H9 (cell line): ENCODE results near the gene TGM3. TPM values are rescaled to one million over a fixed set of nuclear protein-coding genes. Genes with fewer than 3 reads are reported as not detected.

Experiments
- DNase-seq: peaks from one replicate; pipeline ENCODE4 v3.0.0-alpha.2; 2017
- H2AFZ ChIP-seq: one replicate; pipeline ENCODE4 v1.6.1; 2013; ENCODE audit warnings: mild to moderate bottlenecking, low read length, control low read depth, moderate library complexity
- H2AK5ac ChIP-seq: 2 replicates; pipeline ENCODE4 v1.6.1; 2013; ENCODE audit warnings: low read length, control low read depth, mixed read lengths; ENCODE audit not compliant: insufficient read length
- H2BK120ac ChIP-seq: one replicate; pipeline ENCODE4 v1.6.1; 2013; ENCODE audit warnings: low read depth, mild to moderate bottlenecking, low read length, control low read depth, inconsistent platforms; ENCODE audit not compliant: poor library complexity, severe bottlenecking
- H2BK12ac ChIP-seq: 2 replicates; pipeline ENCODE4 v1.6.1; 2013; ENCODE audit warnings: low read length, control low read depth, mixed read lengths, low read depth; ENCODE audit not compliant: insufficient read length
- H2BK15ac ChIP-seq: 2 replicates; pipeline ENCODE4 v1.6.1; 2013; ENCODE audit warnings: low read depth, low read length, control low read depth
- H2BK20ac ChIP-seq: one replicate; pipeline ENCODE4 v1.6.1; 2013; ENCODE audit warnings: low read depth, mild to moderate bottlenecking, low read length, control low read depth, inconsistent platforms; ENCODE audit not compliant: poor library complexity, severe bottlenecking
- H2BK5ac ChIP-seq: 2 replicates; pipeline ENCODE4 v1.6.1; 2013; ENCODE audit warnings: low read length, control low read depth, mixed read lengths; ENCODE audit not compliant: insufficient read length
- H3K14ac ChIP-seq: 2 replicates; pipeline ENCODE4 v1.6.1; 2013; ENCODE audit warnings: low read length, control low read depth; ENCODE audit not compliant: insufficient read depth
- H3K18ac ChIP-seq: 2 replicates; pipeline ENCODE4 v1.6.1; 2013; ENCODE audit warnings: low read depth, mild to moderate bottlenecking, mixed read lengths, low read length, control low read depth; ENCODE audit not compliant: insufficient read length
- H3K23ac ChIP-seq: 2 replicates; pipeline ENCODE4 v1.6.1; 2013; ENCODE audit warnings: low read length, control low read depth, mixed read lengths, low read depth; ENCODE audit not compliant: insufficient read length
- H3K23me2 ChIP-seq: 2 replicates; pipeline ENCODE4 v1.6.1; 2013; ENCODE audit warnings: low read depth, mild to moderate bottlenecking, mixed read lengths, low read length, control low read depth; ENCODE audit not compliant: insufficient read length, poor library complexity, severe bottlenecking
- H3K27ac ChIP-seq: 2 replicates; pipeline ENCODE4 v1.5.1; 2013; ENCODE audit warnings: low read length, control low read depth, mixed read lengths, low read depth; ENCODE audit not compliant: insufficient read length
- H3K27me3 ChIP-seq: 2 replicates; pipeline ENCODE4 v1.6.1; 2013; ENCODE audit warnings: low read length, control low read depth, inconsistent platforms; ENCODE audit not compliant: insufficient read depth
- H3K4ac ChIP-seq: 2 replicates; pipeline ENCODE4 v1.6.1; 2013; ENCODE audit warnings: low read depth, mild to moderate bottlenecking, control low read depth, inconsistent platforms, low read length, moderate library complexity
- H3K4me1 ChIP-seq: 2 replicates; pipeline ENCODE4 v1.6.1; 2013; ENCODE audit warnings: low read length, control low read depth, inconsistent platforms; ENCODE audit not compliant: insufficient read depth
- H3K4me2 ChIP-seq: 2 replicates; pipeline ENCODE4 v1.6.1; 2013; ENCODE audit warnings: low read length, control low read depth, mixed read lengths; ENCODE audit not compliant: insufficient read length, insufficient read depth
- H3K56ac ChIP-seq: 2 replicates; pipeline ENCODE4 v1.6.1; 2013; ENCODE audit warnings: low read depth, mild to moderate bottlenecking, mixed read lengths, low read length, control low read depth; ENCODE audit not compliant: insufficient read length
- H3K79me1 ChIP-seq: 2 replicates; pipeline ENCODE4 v1.6.1; 2013; ENCODE audit warnings: low read depth, mild to moderate bottlenecking, moderate library complexity, low read length, control low read depth, inconsistent platforms; ENCODE audit not compliant: insufficient read depth, poor library complexity, severe bottlenecking
- H3K79me2 ChIP-seq: 2 replicates; pipeline ENCODE4 v1.6.1; 2013; ENCODE audit warnings: low read length, control low read depth, inconsistent platforms; ENCODE audit not compliant: insufficient read depth
- H3K9ac ChIP-seq: 2 replicates; pipeline ENCODE4 v1.6.1; 2013; ENCODE audit warnings: low read length, control low read depth, mixed read lengths; ENCODE audit not compliant: insufficient read length; ENCODE audit errors: extremely low read depth
- H3K9me3 ChIP-seq: one replicate; pipeline ENCODE4 v1.6.1; 2013; ENCODE audit warnings: low read depth, low read length, inconsistent platforms; ENCODE audit not compliant: control insufficient read depth
- H3T11ph ChIP-seq: one replicate; pipeline ENCODE4 v1.6.1; 2013; ENCODE audit warnings: mild to moderate bottlenecking, low read length, control low read depth, inconsistent platforms
- H4K20me1 ChIP-seq: one replicate; pipeline ENCODE4 v1.6.1; 2013; ENCODE audit not compliant: control insufficient read depth, insufficient read length, insufficient read depth
- H4K5ac ChIP-seq: 2 replicates; pipeline ENCODE4 v1.6.1; 2013; ENCODE audit warnings: low read depth, mild to moderate bottlenecking, mixed read lengths, low read length, control low read depth; ENCODE audit not compliant: insufficient read length
- H4K8ac ChIP-seq: replicated peaks from 2 replicates; pipeline ENCODE4 v1.6.1; 2013; ENCODE audit warnings: low read length, control low read depth, mixed read lengths, low read depth; ENCODE audit not compliant: insufficient read length
- H4K91ac ChIP-seq: 2 replicates; pipeline ENCODE4 v1.6.1; 2013; ENCODE audit warnings: low read depth, mild to moderate bottlenecking, moderate library complexity, mixed read lengths, low read length, control low read depth; ENCODE audit not compliant: insufficient read length
- H3K27ac Mint-ChIP-seq, 3 experiments: 2 replicates in 2 of 3; 3 replicates in 1 of 3; pipeline ENCODE4 v1.8.0; 2020 to 2021; ENCODE audit warnings: mixed read lengths in 3 of 3, mild to moderate bottlenecking in 1 of 3, moderate library complexity in 1 of 3
- H3K27me3 Mint-ChIP-seq: 2 replicates; pipeline ENCODE4 v1.8.0; 2021; ENCODE audit warnings: low read depth, mild to moderate bottlenecking, moderate library complexity, mixed read lengths
- H3K36me3 Mint-ChIP-seq, 3 experiments: 2 replicates in 2 of 3; 3 replicates in 1 of 3; pipeline ENCODE4 v1.8.0; 2020 to 2021; ENCODE audit warnings: low read depth in 3 of 3, mixed read lengths in 3 of 3; ENCODE audit not compliant: insufficient read depth in 1 of 3
- H3K4me1 Mint-ChIP-seq, 2 experiments: 2 replicates each; pipeline ENCODE4 v1.8.0; 2020; ENCODE audit warnings: mixed read lengths in 2 of 2
- H3K4me3 Mint-ChIP-seq, 2 experiments: 2 replicates in 1 of 2; 3 replicates in 1 of 2; pipeline ENCODE4 v1.8.0; 2020 to 2021; ENCODE audit warnings: mild to moderate bottlenecking in 2 of 2, mixed read lengths in 2 of 2, moderate library complexity in 1 of 2
- H3K9me3 Mint-ChIP-seq, 2 experiments: 2 replicates in 1 of 2; 3 replicates in 1 of 2; pipeline ENCODE4 v1.8.0; 2020; ENCODE audit warnings: mild to moderate bottlenecking in 2 of 2, mixed read lengths in 2 of 2, moderate library complexity in 1 of 2
- CTCF ChIP-seq: fragments of 200-600 bp; sonication (generic); conservative IDR thresholded peaks from 3 replicates; pipeline ENCODE4 v1.8.0; 2021; ENCODE audit warnings: antibody characterized with exemption, mild to moderate bottlenecking
- WGBS: extraction: QIAGEN DNeasy Blood & Tissue Kit; methylation state at CpG from one replicate; pipeline ENCODE4 v1.1.7; 2013; ENCODE audit warnings: missing lambda C conversion rate, low lambda C conversion rate, mixed read lengths; ENCODE audit not compliant: insufficient read length; ENCODE audit errors: extremely low coverage; 5-methylcytosine and 5-hydroxymethylcytosine counted together
- total RNA-seq: library from RNA; stranded (reverse); gene quantifications from 2 replicates; pipeline ENCODE4 v1.2.1, GENCODE V29; 2021

Gene TGM3
- total RNA-seq, 1 experiment from 2014 or later: not detected

- Histone ChIP-seq H3T11ph (no peak overlapping the region), H3K4me1 (no peaks in the 10 kb centered on the region; the same call in 1 of the 2 replicates), H4K5ac (no peak overlapping the region), H2BK15ac (no peak overlapping the region), H4K20me1 (no peaks in the 10 kb centered on the region), H3K23me2 (peaks cover 5% of the 10 kb centered on the region), H3K9me3 (no peaks in the 10 kb centered on the region), H3K18ac (no peak overlapping the region), H2BK20ac (no peak overlapping the region), H3K56ac (no peak overlapping the region), H2BK5ac (no peak overlapping the region), H4K91ac (no peak overlapping the region), H3K4ac (no peak overlapping the region), H3K79me2 (no peaks in the 10 kb centered on the region), H3K14ac (no peak overlapping the region), H3K27ac (no peak overlapping the region), H2AK5ac (no peak overlapping the region), H3K23ac (no peak overlapping the region), H2AFZ (no peak overlapping the region), H3K9ac (no peak overlapping the region), H2BK12ac (no peak overlapping the region), H3K4me2 (no peak overlapping the region), H3K27me3 (no peaks in the 10 kb centered on the region), H2BK120ac (no peak overlapping the region), H4K8ac (no peak overlapping the region), H3K79me1 (no peaks in the 10 kb centered on the region)
- WGBS: no CpG with 5 or more reads among the region's 8 CpGs
- H3K27me3 Mint-ChIP-seq: peaks cover 2% of the 10 kb centered on the region
- no peaks in the 10 kb centered on the region for H3K36me3 Mint-ChIP-seq
- H3K4me3 Mint-ChIP-seq: no peak overlapping the region
- peaks cover 11 to 14% of the 10 kb centered on the region in 2 experiments for H3K4me1 Mint-ChIP-seq
- no peaks in the 10 kb centered on the region for H3K9me3 Mint-ChIP-seq
- H3K27ac Mint-ChIP-seq: no peak overlapping the region
- no peak for TF ChIP-seq CTCF
- DNase-seq: no peak
Observed at GRCh38 chr20:2261046-2261485, 34.7 kb upstream of the TGM3 start.
